ENCODE results near the gene CAPN13.

- TF ChIP-seq CTCF (IDR thresholded peaks at IDR 0.05; ENCODE audit: low read depth, low read length, missing input control) (no peak), NR2F2 (IDR thresholded peaks at IDR 0.05) (no peak), EGR1 (IDR thresholded peaks at IDR 0.05; ENCODE audit: low read depth in 2 of 2) (no peak), ATF3 (IDR thresholded peaks at IDR 0.05) (no peak), HNF4A (conservative IDR thresholded peaks at IDR 0.05) (no peak), TAF1 (conservative IDR thresholded peaks at IDR 0.05) (no peak), MAX (IDR thresholded peaks at IDR 0.05) (no peak), YY1 (IDR thresholded peaks at IDR 0.05) (no peak)
Measured at GRCh38 chr2:30752811-30753210, 54.4 kb downstream of the CAPN13 start.
